Measurements from ENCODE around the gene CFAP58. TPM values are rescaled to one million over a fixed set of nuclear protein-coding genes. Genes with fewer than 3 reads are reported as not detected.
"Not testable (repeated sequence)": the region's sequence is repeated elsewhere in the genome, so short reads cannot be mapped to it uniquely, and the experiment has no call there.

Gene CFAP58
- total RNA-seq, 1 experiment from 2014 or later = 0.31 TPM

DNA sequence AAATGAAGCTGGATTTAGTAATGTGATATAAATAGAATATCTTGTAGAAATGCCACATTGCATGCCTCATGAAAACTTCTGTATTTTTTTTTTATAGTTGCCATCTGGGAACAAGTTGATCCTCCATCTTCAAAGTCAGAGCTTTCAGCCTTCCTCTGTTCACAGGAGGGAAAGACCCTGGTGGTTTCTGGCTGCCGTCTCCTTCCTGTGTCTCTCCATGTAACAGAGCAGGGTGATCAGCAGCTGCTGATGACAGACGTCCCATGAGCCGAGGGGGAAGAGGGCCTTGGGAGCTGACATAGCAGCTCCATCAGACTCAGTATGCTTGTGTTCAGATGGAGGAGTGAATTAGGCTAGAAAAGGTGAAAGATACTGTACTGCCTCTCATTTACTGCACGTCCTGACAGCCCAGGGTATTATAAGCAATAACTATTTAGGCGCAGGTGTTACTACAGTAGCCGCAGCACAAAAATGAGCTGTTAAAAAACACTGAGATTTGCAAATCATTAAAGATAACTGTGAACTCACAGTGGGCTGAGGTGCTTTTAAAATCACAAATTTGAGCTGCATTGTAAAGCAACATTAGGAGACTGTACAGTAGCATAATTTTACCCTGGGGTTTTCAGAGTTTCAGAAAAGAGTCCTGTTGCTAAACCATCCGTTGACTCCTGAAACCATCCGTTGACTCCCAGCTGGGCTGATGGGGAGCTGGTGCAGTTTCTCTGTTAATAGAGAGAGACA, 103.3 kb downstream of the CFAP58 start:
- POLR2A ChIA-PET (ENCODE audit: unreplicated experiment) = no interaction called here
- CTCF ChIA-PET = no interaction called here

GRCh38 chr10:104457543-104457828, 103.9 kb downstream of the CFAP58 start:
- TF ChIP-seq, protein P1, sequence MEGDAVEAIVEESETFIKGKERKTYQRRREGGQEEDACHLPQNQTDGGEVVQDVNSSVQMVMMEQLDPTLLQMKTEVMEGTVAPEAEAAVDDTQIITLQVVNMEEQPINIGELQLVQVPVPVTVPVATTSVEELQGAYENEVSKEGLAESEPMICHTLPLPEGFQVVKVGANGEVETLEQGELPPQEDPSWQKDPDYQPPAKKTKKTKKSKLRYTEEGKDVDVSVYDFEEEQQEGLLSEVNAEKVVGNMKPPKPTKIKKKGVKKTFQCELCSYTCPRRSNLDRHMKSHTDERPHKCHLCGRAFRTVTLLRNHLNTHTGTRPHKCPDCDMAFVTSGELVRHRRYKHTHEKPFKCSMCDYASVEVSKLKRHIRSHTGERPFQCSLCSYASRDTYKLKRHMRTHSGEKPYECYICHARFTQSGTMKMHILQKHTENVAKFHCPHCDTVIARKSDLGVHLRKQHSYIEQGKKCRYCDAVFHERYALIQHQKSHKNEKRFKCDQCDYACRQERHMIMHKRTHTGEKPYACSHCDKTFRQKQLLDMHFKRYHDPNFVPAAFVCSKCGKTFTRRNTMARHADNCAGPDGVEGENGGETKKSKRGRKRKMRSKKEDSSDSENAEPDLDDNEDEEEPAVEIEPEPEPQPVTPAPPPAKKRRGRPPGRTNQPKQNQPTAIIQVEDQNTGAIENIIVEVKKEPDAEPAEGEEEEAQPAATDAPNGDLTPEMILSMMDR (conservative IDR thresholded peaks at IDR 0.05) = no peak
- no peak for TF ChIP-seq EZH2 (IDR thresholded peaks at IDR 0.05; ENCODE audit: low read depth)
- no peak overlapping the region for H2AFZ ChIP-seq

More for the DNA sequence above, 103.3 kb downstream of the CFAP58 start:
- H3K27ac ChIP-seq = no peak overlapping the region
- H3K9me3 ChIP-seq (ENCODE audit: insufficient read depth, low read depth) = no peaks in the 10 kb centered on the region
- BruUV-seq (replicated peaks) = no TSS peak
- no peaks in the 10 kb centered on the region for H3K4me1 ChIP-seq (replicated peaks; ENCODE audit: insufficient read depth)
- no peaks in the 10 kb centered on the region for H3K9me2 ChIP-seq (ENCODE audit: insufficient read depth)
- intact Hi-C loops (cut with micrococcal nuclease; ENCODE audit: unreplicated experiment) = no loop called here
- H4K20me1 ChIP-seq (ENCODE audit: insufficient read depth) = no peaks in the 10 kb centered on the region
- no peaks in the 10 kb centered on the region for H3K27me3 ChIP-seq (ENCODE audit: insufficient read depth, low read depth)
- TF ChIP-seq, protein P1 (conservative IDR thresholded peaks at IDR 0.05) = no peak
- no peak for TF ChIP-seq EZH2 (IDR thresholded peaks at IDR 0.05; ENCODE audit: low read depth)
- H3F3A ChIP-seq (ENCODE audit: insufficient read depth, low read depth) = no peaks in the 10 kb centered on the region
- no peak overlapping the region for H3K4me3 ChIP-seq
- H3K4me2 ChIP-seq = no peak overlapping the region
- DNase-seq = no peak
- H3K36me3 ChIP-seq (ENCODE audit: low read depth) = no peaks in the 10 kb centered on the region
- H2AFZ ChIP-seq = no peak overlapping the region
- no peaks in the 10 kb centered on the region for H3K79me2 ChIP-seq (ENCODE audit: low read depth)

GRCh38 chr10:104465575-104465974, 111.9 kb downstream of the CFAP58 start:
- DNase-seq; CTCF ChIA-PET; H3K27ac ChIP-seq; intact Hi-C loops (cut with micrococcal nuclease; ENCODE audit: unreplicated experiment); H3K9me3 ChIP-seq (ENCODE audit: insufficient read depth, low read depth); H2AFZ ChIP-seq; H3K27me3 ChIP-seq (ENCODE audit: insufficient read depth, low read depth); H3K36me3 ChIP-seq (ENCODE audit: low read depth); H3K4me2 ChIP-seq; H3K4me3 ChIP-seq; H3F3A ChIP-seq (ENCODE audit: insufficient read depth, low read depth); H4K20me1 ChIP-seq (ENCODE audit: insufficient read depth); H3K9me2 ChIP-seq (ENCODE audit: insufficient read depth); POLR2A ChIA-PET (ENCODE audit: unreplicated experiment); H3K79me2 ChIP-seq (ENCODE audit: low read depth); H3K4me1 ChIP-seq (replicated peaks; ENCODE audit: insufficient read depth); BruUV-seq (replicated peaks): not testable (repeated sequence)

More at GRCh38 chr10:104457543-104457828, 103.9 kb downstream of the CFAP58 start:
- POLR2A ChIA-PET (ENCODE audit: unreplicated experiment) = no interaction called here
- Histone ChIP-seq H3K79me2 (ENCODE audit: low read depth) (no peaks in the 10 kb centered on the region), H3F3A (ENCODE audit: insufficient read depth, low read depth) (no peaks in the 10 kb centered on the region), H3K4me2 (no peak overlapping the region), H3K36me3 (ENCODE audit: low read depth) (no peaks in the 10 kb centered on the region), H3K4me3 (no peak overlapping the region), H4K20me1 (ENCODE audit: insufficient read depth) (no peaks in the 10 kb centered on the region), H3K27ac (no peak overlapping the region), H3K27me3 (ENCODE audit: insufficient read depth, low read depth) (no peaks in the 10 kb centered on the region), H3K4me1 (replicated peaks; ENCODE audit: insufficient read depth) (no peaks in the 10 kb centered on the region), H3K9me2 (ENCODE audit: insufficient read depth) (no peaks in the 10 kb centered on the region), H3K9me3 (ENCODE audit: insufficient read depth, low read depth) (no peaks in the 10 kb centered on the region)
- BruUV-seq (replicated peaks) = no TSS peak
- no peak for DNase-seq
- intact Hi-C loops (cut with micrococcal nuclease; ENCODE audit: unreplicated experiment) = no loop called here
- CTCF ChIA-PET = no interaction called here

GRCh38 chr10:104468818-104469217, 115.2 kb downstream of the CFAP58 start:
- H3K36me3 ChIP-seq (ENCODE audit: low read depth); H3F3A ChIP-seq (ENCODE audit: insufficient read depth, low read depth); H2AFZ ChIP-seq; POLR2A ChIA-PET (ENCODE audit: unreplicated experiment); H3K4me3 ChIP-seq; H3K4me2 ChIP-seq; DNase-seq; H3K27me3 ChIP-seq (ENCODE audit: insufficient read depth, low read depth); H3K27ac ChIP-seq; H3K79me2 ChIP-seq (ENCODE audit: low read depth); H3K9me2 ChIP-seq (ENCODE audit: insufficient read depth); H3K9me3 ChIP-seq (ENCODE audit: insufficient read depth, low read depth); BruUV-seq (replicated peaks); CTCF ChIA-PET; H3K4me1 ChIP-seq (replicated peaks; ENCODE audit: insufficient read depth); intact Hi-C loops (cut with micrococcal nuclease; ENCODE audit: unreplicated experiment); H4K20me1 ChIP-seq (ENCODE audit: insufficient read depth): not testable (repeated sequence)

Data from PC-9 (cell line).